EH (cell line): ENCODE measurements around the gene OR5K3.

ENCODE experiments used
- DNase-seq: peaks from one replicate; pipeline ENCODE4 v3.0.0-alpha.2; 2015; ENCODE audit warnings: low read depth

Gene OR5K3

GRCh38 chr3:98433764-98434163 is 43.3 kb downstream of the OR5K3 start:
- DNase-seq, result no peak

DNA sequence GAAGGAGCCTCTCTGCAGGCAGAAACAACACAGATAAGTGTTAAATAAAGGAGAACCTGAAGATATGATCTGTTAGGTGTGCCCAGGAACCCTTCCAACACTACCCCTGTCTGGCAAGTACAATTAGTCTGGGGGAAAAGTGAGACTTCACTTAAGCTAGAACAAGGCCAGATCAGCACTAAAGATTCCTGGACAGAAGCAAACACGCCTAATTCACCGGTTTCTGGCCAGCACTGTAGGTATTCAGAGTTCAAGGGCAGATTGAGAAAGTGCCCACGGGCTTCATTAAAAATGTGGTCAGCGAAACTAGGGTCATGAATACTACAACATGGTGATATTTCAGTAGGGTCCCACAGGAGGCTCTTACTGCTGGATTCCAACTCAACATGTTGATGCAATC is 43.9 kb downstream of the OR5K3 start:
- no peak for DNase-seq

DNA sequence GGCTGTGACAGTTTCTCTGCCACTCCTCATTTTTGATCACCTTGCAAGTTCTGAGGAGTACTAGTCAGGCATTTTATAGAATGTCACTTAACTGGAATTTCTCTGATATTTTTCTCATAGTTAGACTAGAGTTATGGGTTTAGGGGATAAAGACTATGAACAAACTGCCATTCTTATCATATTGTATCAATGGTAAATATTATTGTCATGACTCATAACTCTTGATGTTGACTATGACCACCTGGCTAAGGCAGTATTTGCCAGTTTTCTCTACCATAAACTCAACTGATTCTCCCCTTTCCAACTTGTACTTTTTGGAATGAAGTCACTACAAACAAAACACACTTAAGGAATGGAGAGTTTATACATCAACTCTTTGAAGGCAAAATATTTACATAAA is 49.8 kb downstream of the OR5K3 start:
- no peak for DNase-seq
